ENCODE results near the gene AP2M1.

AP2M1 gene

DNA sequence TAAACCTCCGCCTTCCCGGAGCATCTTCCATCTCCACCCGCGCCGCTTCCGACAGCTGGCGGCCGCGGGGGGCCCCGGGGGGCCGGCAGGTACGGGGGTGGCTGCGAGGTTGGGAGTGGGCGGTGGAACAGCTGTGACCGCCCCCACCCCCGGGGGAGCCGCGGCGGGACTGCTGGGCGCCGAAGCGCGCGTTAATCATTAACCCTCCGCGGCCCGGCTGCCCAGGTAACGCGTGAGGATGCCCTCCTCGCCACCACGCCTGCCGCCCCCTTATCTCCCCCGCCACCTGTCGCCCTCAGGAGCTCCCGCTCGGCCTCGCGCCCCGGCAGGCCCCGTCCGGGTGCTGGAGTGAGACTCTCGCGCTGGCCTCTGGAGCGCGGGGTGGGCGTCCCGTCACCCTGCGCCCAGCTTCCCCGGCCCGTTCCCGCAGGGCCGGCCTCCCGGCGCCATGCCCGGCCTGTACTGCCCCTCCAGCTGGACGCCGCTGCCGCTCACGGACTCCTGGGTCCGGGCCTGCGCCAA lies 55.5 kb downstream of the AP2M1 start:
- no peak for DNase-seq

DNA sequence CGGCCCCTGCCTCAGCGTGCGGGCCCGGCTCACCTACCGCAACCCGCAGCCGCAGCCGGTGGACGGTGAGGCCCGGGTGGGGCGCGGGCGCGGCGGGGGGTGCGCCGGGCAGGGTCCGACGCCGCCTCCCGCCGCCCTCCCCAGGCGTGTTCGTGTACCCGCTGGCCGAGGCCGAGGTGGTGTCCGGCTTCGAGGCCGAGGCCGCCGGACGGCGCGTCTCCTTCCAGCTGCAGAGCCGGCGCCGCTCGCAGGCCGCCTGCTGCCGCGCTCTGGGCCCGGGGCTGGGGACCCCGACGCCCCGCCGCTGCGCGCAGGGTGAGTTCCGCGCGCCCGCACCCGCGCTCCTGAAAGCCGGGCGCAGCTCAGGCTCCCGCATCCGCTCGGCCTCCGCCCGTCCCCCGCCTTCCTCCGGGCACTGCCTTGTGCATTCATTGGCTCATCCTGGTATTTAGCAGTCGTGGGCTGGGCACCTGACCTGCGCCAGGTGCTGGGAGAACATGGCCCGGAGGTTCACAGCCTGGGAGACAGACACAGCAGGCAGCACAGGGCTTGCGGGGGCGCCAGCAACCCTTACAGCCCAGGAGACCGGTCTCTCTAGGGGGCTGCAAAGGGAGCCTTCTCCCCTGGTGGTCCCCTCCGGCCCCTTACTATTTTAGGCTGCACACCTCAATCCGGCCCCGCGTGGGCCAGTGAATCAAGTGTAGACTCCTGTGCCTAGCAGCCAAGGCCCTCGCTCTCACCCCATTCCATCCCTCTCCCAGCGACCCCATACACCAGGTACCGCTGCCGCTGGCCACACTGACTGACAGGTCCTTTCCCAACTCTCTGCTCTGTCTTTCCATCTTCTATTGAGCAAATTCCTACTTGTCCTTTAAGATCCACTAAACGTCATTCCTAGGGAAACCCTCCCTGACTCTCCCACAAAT lies 56.2 kb downstream of the AP2M1 start:
- no peak for DNase-seq

DNA sequence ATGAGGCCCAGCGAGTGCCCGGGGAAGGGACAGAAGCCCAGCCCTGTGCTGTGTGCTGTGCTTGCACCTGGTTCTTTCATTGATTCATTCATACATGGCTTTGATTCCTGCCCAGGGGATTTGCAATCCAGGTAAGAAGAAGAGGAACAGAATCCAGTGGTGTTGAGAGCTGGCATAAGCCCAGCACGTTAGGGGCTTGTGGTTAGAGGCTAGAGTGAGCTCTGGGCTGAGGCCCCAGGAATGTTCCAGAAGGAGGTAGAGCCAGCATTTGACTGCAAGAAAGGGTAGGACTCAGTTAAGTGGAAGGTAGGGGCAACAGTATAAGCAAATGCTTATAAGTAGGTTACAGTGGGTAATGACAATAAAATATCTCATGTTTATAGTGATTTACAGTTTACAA lies 57.0 kb downstream of the AP2M1 start:
- no peak for DNase-seq

DNA sequence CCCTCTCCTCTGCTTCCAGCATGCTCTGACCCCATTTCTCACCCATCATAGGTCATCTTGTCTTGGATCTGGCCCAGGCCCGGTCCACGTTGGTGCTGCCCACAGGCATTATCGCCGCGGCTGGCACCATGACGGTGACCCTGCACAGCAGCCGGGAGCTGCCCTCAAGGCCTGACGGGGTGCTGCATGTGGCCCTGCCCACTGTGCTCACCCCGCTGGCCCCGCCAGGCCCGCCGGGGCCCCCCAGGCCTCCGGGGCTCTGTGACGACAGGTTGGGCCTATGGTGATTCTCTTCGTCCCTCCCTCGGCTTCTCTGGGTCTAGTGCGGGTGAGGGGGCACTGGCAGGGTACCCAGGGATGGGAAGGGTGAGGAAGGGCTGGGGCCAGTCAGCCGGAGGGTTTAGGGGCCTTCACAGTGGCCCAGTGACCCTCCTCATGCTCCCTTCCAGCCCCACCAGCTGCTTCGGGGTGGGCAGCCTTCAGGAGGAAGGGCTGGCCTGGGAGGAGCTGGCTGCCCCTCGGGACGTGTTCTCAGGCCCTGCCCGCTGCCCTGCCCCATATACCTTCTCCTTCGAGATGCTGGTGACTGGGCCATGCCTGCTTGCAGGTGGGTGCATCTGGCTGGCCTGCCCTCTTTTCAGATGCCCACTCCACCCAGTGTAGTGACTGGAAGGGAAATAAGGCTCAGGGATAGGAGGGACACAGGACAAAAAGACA lies 58.6 kb downstream of the AP2M1 start:
- DNase-seq: no peak
